AG04450 (cell line): Measurements from ENCODE around the gene FNDC11. TPM values are rescaled to one million over a fixed set of nuclear protein-coding genes. Genes with fewer than 3 reads are reported as not detected.

Experiments used
- CTCF ChIA-PET: fragments of 300-600, 350-600 bp; formaldehyde crosslinking; extraction: SDS; loops from one replicate; lab custom pipeline; 2022; ENCODE audit warnings: antibody characterized with exemption, inconsistent platforms; lab: Charles Lee
- POLR2A ChIA-PET: fragments of 350-600 bp; formaldehyde crosslinking; extraction: SDS; loops from one replicate; lab custom pipeline; 2021; ENCODE audit warnings: antibody characterized with exemption, inconsistent platforms; lab: Yijun Ruan, JAX
- DNase-seq: peaks from one replicate; pipeline ENCODE4 v3.0.0-alpha.2; 2011; ENCODE audit warnings: low read depth, low spot score
- H3K27ac ChIP-seq: one replicate; pipeline ENCODE4 v1.5.1; 2012; ENCODE audit warnings: low read depth, low read length, control low read depth
- H3K27me3 ChIP-seq: one replicate; pipeline ENCODE4 v1.6.0; 2012; ENCODE audit warnings: low read length; ENCODE audit not compliant: control insufficient read depth, insufficient read depth
- H3K4me3 ChIP-seq: 2 replicates; pipeline ENCODE4 v1.5.1; 2011; ENCODE audit warnings: mild to moderate bottlenecking, low read depth, low read length, control low read depth
- H3K9me3 ChIP-seq: 2 replicates; pipeline ENCODE4 v1.5.1; 2012; ENCODE audit warnings: low read length; ENCODE audit not compliant: control insufficient read depth, insufficient read depth
- CTCF ChIP-seq: IDR thresholded peaks from 2 replicates; pipeline ENCODE4 v1.5.1; 2011; ENCODE audit warnings: low read depth, low read length, control low read depth, inconsistent platforms
- polyA plus RNA-seq: library from polyadenylated mRNA; depleted of rRNA; stranded (reverse); fragments of >200 nt; gene quantifications from 2 replicates; pipeline ENCODE4 v1.2.3, GENCODE V29; 2011

The FNDC11 gene
- polyA plus RNA-seq, 1 experiment, result 0.64 TPM

- no peak within 1 kb of the TSS for H3K4me3 ChIP-seq
- H3K9me3 ChIP-seq, result no peaks in the 10 kb centered on the region; the same call in 1 of the 2 replicates
- POLR2A ChIA-PET, result interaction anchor here (1.2 kb wide), 1 partner anchor 27 kb away, joined by 5 read pairs; the partner anchor contains the start of gene PPDPF
- no peak within 1 kb of the TSS for H3K27ac ChIP-seq
- no peak for DNase-seq
- peaks cover 33% of the 10 kb centered on the region for H3K27me3 ChIP-seq
- no peak for TF ChIP-seq CTCF
- CTCF ChIA-PET, result no interaction called here
Measured at GRCh38 chr20:63547725-63548480, 6.1 kb upstream of the FNDC11 start, which contains the start of gene SRMS. Gene SRMS, minus strand, starts transcription at chr20:63547749. Its CDS starts 286 bp downstream, at chr20:63547463.

DNA sequence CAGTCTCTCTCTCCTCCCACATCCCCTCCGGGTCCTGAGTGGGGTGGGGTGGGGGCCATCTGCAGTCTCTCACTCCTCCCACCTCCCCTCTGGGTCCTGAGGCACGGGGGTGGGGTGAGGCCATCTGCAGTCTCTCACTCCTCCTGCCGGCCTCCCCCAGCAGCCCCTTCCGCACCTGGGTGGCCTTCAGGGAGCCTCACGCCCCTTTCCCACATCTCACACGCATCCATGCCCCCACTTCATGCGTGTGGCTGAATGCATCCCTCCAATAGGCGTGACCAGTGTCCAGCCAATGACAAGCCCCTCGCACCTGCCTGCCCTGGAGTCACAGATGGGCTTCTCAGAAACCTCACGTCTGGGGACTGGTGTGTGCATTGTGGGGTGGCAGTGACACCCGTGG, 5.4 kb upstream of the FNDC11 start:
- no peak for DNase-seq
- no peak overlapping the region for H3K27ac ChIP-seq
- peaks cover 6% of the 10 kb centered on the region; the same call in 1 of the 2 replicates for H3K9me3 ChIP-seq
- H3K27me3 ChIP-seq, result peaks cover 35% of the 10 kb centered on the region
- CTCF ChIA-PET, result no interaction called here
- H3K4me3 ChIP-seq, result no peak overlapping the region
- POLR2A ChIA-PET, result interaction anchor here (1.2 kb wide), 1 partner anchor 28 kb away, joined by 5 read pairs; the partner anchor contains the start of gene PPDPF
- TF ChIP-seq CTCF, result no peak

GRCh38 chr20:63549019-63549418, 4.9 kb upstream of the FNDC11 start:
- POLR2A ChIA-PET, result interaction anchor here (1.2 kb wide), 1 partner anchor 29 kb away, joined by 5 read pairs; the partner anchor contains the start of gene PPDPF

DNA sequence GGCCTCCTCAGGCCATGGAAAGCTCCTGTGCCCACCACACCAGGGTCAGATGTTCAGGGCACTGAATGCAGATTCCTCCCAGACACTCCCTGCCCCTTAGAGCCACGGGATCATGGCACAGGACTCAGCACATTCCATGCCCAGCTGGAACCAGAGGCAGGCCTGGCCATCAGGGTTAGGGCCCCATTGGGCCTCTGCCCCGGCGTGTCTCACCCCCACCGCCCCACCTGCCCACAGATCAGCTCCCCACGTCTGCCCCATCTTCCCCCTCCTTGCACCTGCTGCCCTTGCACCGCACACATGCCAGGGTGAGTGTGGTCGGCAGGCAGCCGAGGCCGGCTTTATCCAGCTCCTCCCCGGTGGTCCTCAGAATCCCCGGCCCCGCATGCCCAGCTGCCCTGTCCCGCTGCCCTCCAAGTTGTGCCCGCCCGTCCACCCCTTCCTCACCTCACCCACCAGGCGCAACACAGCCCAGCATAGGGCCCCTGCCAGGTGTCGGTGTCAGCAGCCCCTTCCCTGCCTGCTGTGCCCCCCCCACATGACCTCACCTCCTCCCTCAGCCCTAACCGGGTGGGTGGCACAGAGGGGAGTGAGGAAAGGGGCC, 4.2 kb upstream of the FNDC11 start:
- POLR2A ChIA-PET, result no interaction called here
- DNase-seq, result no peak
- CTCF ChIA-PET, result interaction anchor here (2.0 kb wide), 1 partner anchor 12 kb away, joined by 5 read pairs; no protein-coding TSS in a partner anchor
- H3K9me3 ChIP-seq, result peaks cover 9% of the 10 kb centered on the region; the same call in 1 of the 2 replicates
- no peak overlapping the region for H3K27ac ChIP-seq
- no peak overlapping the region for H3K4me3 ChIP-seq
- H3K27me3 ChIP-seq, result peaks cover 29% of the 10 kb centered on the region
- no peak for TF ChIP-seq CTCF

More at GRCh38 chr20:63549019-63549418, 4.9 kb upstream of the FNDC11 start:
- Histone ChIP-seq H3K27me3 (peaks cover 35% of the 10 kb centered on the region), H3K9me3 (peaks cover 9% of the 10 kb centered on the region; the same call in 1 of the 2 replicates), H3K27ac (no peak overlapping the region), H3K4me3 (no peak overlapping the region)
- no peak for DNase-seq
- no peak for TF ChIP-seq CTCF
- CTCF ChIA-PET, result interaction anchor here (2.0 kb wide), 1 partner anchor 11 kb away, joined by 5 read pairs; no protein-coding TSS in a partner anchor

GRCh38 chr20:63551068-63551467, 2.9 kb upstream of the FNDC11 start:
- Histone ChIP-seq H3K27me3 (peaks cover 19% of the 10 kb centered on the region), H3K9me3 (peaks cover 9% of the 10 kb centered on the region; the same call in 1 of the 2 replicates), H3K4me3 (no peak overlapping the region), H3K27ac (no peak overlapping the region)
- POLR2A ChIA-PET, result no interaction called here
- CTCF ChIA-PET, result interaction anchor here (2.0 kb wide), 1 partner anchor 13 kb away, joined by 5 read pairs; no protein-coding TSS in a partner anchor
- no peak for TF ChIP-seq CTCF
- DNase-seq, result no peak
